Mesenchymal stem cell (in vitro differentiated cells and primary cell): ENCODE measurements around the gene ACKR3. TPM values are rescaled to one million over a fixed set of nuclear protein-coding genes. Genes with fewer than 3 reads are reported as not detected.

Experiments used
- DNase-seq: peaks from one replicate; pipeline ENCODE4 v3.0.0-alpha.2; 2013
- H2AFZ ChIP-seq: one replicate; pipeline ENCODE4 v1.6.1; 2013; ENCODE audit warnings: low read depth, mild to moderate bottlenecking, control low read depth, inconsistent platforms, low read length, moderate library complexity
- H2AK5ac ChIP-seq: 2 replicates; pipeline ENCODE4 v1.6.1; 2013; ENCODE audit warnings: low read length, moderate library complexity, mild to moderate bottlenecking, inconsistent platforms; ENCODE audit not compliant: severe bottlenecking
- H2BK120ac ChIP-seq: one replicate; pipeline ENCODE4 v1.6.1; 2013; ENCODE audit warnings: low read depth, mild to moderate bottlenecking, inconsistent platforms, low read length, moderate library complexity
- H2BK12ac ChIP-seq, 2 experiments: one replicate each; pipeline ENCODE4 v1.6.1; 2013; ENCODE audit warnings: inconsistent platforms in 2 of 2, low read length in 2 of 2, mild to moderate bottlenecking in 2 of 2, moderate library complexity in 2 of 2, control low read depth in 1 of 2
- H2BK15ac ChIP-seq: one replicate; pipeline ENCODE4 v1.6.1; 2013; ENCODE audit warnings: mild to moderate bottlenecking, low read depth, inconsistent platforms; ENCODE audit not compliant: poor library complexity, severe bottlenecking
- H2BK5ac ChIP-seq: 2 replicates; pipeline ENCODE4 v1.6.1; 2013; ENCODE audit warnings: low read depth, mild to moderate bottlenecking, low read length, control low read depth, inconsistent platforms; ENCODE audit not compliant: poor library complexity, severe bottlenecking
- H3K14ac ChIP-seq, 2 experiments: one replicate each; pipeline ENCODE4 v1.6.1; 2013; ENCODE audit warnings: inconsistent platforms in 2 of 2, low read length in 2 of 2, control low read depth in 1 of 2, mild to moderate bottlenecking in 1 of 2, moderate library complexity in 1 of 2
- H3K18ac ChIP-seq, 2 experiments: one replicate each; pipeline ENCODE4 v1.6.1; 2013; ENCODE audit warnings: inconsistent platforms in 2 of 2, low read length in 2 of 2, control low read depth in 1 of 2, low read depth in 1 of 2, mild to moderate bottlenecking in 1 of 2
- H3K23ac ChIP-seq, 2 experiments: one replicate each; pipeline ENCODE4 v1.6.1; 2013; ENCODE audit warnings: inconsistent platforms in 2 of 2, low read length in 2 of 2, mild to moderate bottlenecking in 2 of 2, moderate library complexity in 2 of 2, control low read depth in 1 of 2
- H3K27ac ChIP-seq: 2 replicates; pipeline ENCODE4 v1.5.1; 2013; ENCODE audit warnings: mild to moderate bottlenecking, moderate library complexity, low read length, control low read depth, inconsistent platforms; ENCODE audit not compliant: poor library complexity, severe bottlenecking
- H3K27me3 ChIP-seq, 2 experiments: 2 replicates each; pipeline versions ENCODE4 v1.6.1 to v1.7.0; 2013; ENCODE audit warnings: low read length in 2 of 2, mild to moderate bottlenecking in 2 of 2, moderate library complexity in 2 of 2, control low read depth in 1 of 2, inconsistent platforms in 1 of 2; ENCODE audit not compliant: control insufficient read depth in 1 of 2, insufficient read depth in 1 of 2
- H3K36me3 ChIP-seq, 2 experiments: 2 replicates each; pipeline versions ENCODE4 v1.6.1 to v1.7.0; 2013; ENCODE audit warnings: low read length in 2 of 2, control low read depth in 1 of 2, inconsistent platforms in 1 of 2, low read depth in 1 of 2, mild to moderate bottlenecking in 1 of 2; ENCODE audit not compliant: insufficient read depth in 2 of 2, control insufficient read depth in 1 of 2
- H3K4ac ChIP-seq, 2 experiments: one replicate each; pipeline ENCODE4 v1.6.1; 2013; ENCODE audit warnings: inconsistent platforms in 2 of 2, low read length in 2 of 2, mild to moderate bottlenecking in 2 of 2, moderate library complexity in 2 of 2, control low read depth in 1 of 2, low read depth in 1 of 2
- H3K4me1 ChIP-seq: 2 replicates; pipeline ENCODE4 v1.6.1; 2013; ENCODE audit warnings: low read depth, low read length, control low read depth; ENCODE audit not compliant: control insufficient read depth, insufficient read depth
- H3K4me2 ChIP-seq: 2 replicates; pipeline ENCODE4 v1.6.1; 2013; ENCODE audit warnings: low read length, mild to moderate bottlenecking, inconsistent platforms; ENCODE audit not compliant: poor library complexity, severe bottlenecking
- H3K4me3 ChIP-seq, 2 experiments: 2 replicates each; pipeline versions ENCODE4 v1.5.1 to v1.7.0; 2013; ENCODE audit warnings: low read length in 2 of 2, mild to moderate bottlenecking in 2 of 2, control low read depth in 1 of 2, low read depth in 1 of 2; ENCODE audit not compliant: insufficient read depth in 1 of 2
- H3K79me1 ChIP-seq: replicated peaks from 2 replicates; pipeline ENCODE4 v1.6.1; 2013; ENCODE audit warnings: mild to moderate bottlenecking, control low read depth, low read length, inconsistent platforms; ENCODE audit not compliant: poor library complexity, severe bottlenecking
- H3K9ac ChIP-seq: 2 replicates; pipeline ENCODE4 v1.7.0; 2013; ENCODE audit warnings: mild to moderate bottlenecking, low read length, moderate library complexity
- H3K9me3 ChIP-seq: 2 replicates; pipeline ENCODE4 v1.7.0; 2013; ENCODE audit warnings: mild to moderate bottlenecking, low read length; ENCODE audit not compliant: control insufficient read depth
- H4K8ac ChIP-seq: one replicate; pipeline ENCODE4 v1.6.1; 2013; ENCODE audit warnings: inconsistent platforms, mild to moderate bottlenecking, low read length, moderate library complexity
- H4K91ac ChIP-seq: one replicate; pipeline ENCODE4 v1.6.1; 2013; ENCODE audit warnings: mild to moderate bottlenecking, low read length, inconsistent platforms
- WGBS: methylation state at CpG from one replicate; pipeline ENCODE4 v1.1.7; 2013; ENCODE audit warnings: mixed read lengths; 5-methylcytosine and 5-hydroxymethylcytosine counted together
- polyA plus RNA-seq, 2 experiments: library from polyadenylated mRNA; stranded (reverse); fragments of 200-250 nt; gene quantifications; one replicate each; pipeline ENCODE4 v1.2.3, GENCODE V29; 2013

ACKR3 gene
- polyA plus RNA-seq (2013, experiment 1 of 2): 40.4 TPM
- polyA plus RNA-seq (2013, experiment 2 of 2): 43.3 TPM

- H3K4ac ChIP-seq: no peak within 1 kb of the TSS
- H3K27ac ChIP-seq: no peak within 1 kb of the TSS
- H2AK5ac ChIP-seq: no peak within 1 kb of the TSS
- 1% methylated on average over 10 of the region's 10 CpGs for WGBS
- no peaks in the 10 kb centered on the region for H3K9me3 ChIP-seq
- peak within 1 kb of the TSS; percentile 93 for H3K9ac ChIP-seq
- no peak within 1 kb of the TSS for H2BK120ac ChIP-seq
- H4K8ac ChIP-seq: no peak within 1 kb of the TSS
- H3K79me1 ChIP-seq: no peaks in the 10 kb centered on the region
- H2AFZ ChIP-seq: no peak within 1 kb of the TSS
- peak within 1 kb of the TSS; percentile 17 to 93 for H3K4me3 ChIP-seq
- DNase-seq: peak; percentile 93
- peak within 1 kb of the TSS in 1 of 2 experiments; percentile 18 for H3K18ac ChIP-seq
- no peak within 1 kb of the TSS for H2BK5ac ChIP-seq
- peak within 1 kb of the TSS; percentile 93 for H3K4me2 ChIP-seq
- no peak within 1 kb of the TSS for H2BK15ac ChIP-seq
- H3K27me3 ChIP-seq: peaks cover 13 to 65% of the 10 kb centered on the region in 2 experiments
- peaks cover 14% of the 10 kb centered on the region for H3K4me1 ChIP-seq
- H3K14ac ChIP-seq: no peak within 1 kb of the TSS
- no peak within 1 kb of the TSS for H3K23ac ChIP-seq
- peaks cover 0 to 4% of the 10 kb centered on the region in 2 experiments for H3K36me3 ChIP-seq
- H2BK12ac ChIP-seq: no peak within 1 kb of the TSS
- no peak within 1 kb of the TSS for H4K91ac ChIP-seq
Measured at GRCh38 chr2:236569573-236569973, at the start of gene ACKR3. TSS of gene ACKR3 (plus strand) at chr2:236569825. CDS start at chr2:236580466, 10,641 bp downstream.

GRCh38 chr2:236521556-236521955, 48.1 kb upstream of the ACKR3 start:
- no peaks in the 10 kb centered on the region for H3K79me1 ChIP-seq
- no peak overlapping the region for H3K9ac ChIP-seq
- H2BK15ac ChIP-seq: no peak overlapping the region
- peaks cover 2% of the 10 kb centered on the region for H3K4me1 ChIP-seq
- H3K14ac ChIP-seq: no peak overlapping the region
- H3K27me3 ChIP-seq: peaks cover 18 to 21% of the 10 kb centered on the region in 2 experiments
- H3K23ac ChIP-seq: no peak overlapping the region
- H3K4me3 ChIP-seq: no peak overlapping the region
- no peak overlapping the region for H3K4ac ChIP-seq
- H4K91ac ChIP-seq: no peak overlapping the region
- no peaks in the 10 kb centered on the region for H3K36me3 ChIP-seq
- no peaks in the 10 kb centered on the region for H3K9me3 ChIP-seq
- DNase-seq: no peak
- no peak overlapping the region for H2BK120ac ChIP-seq
- H4K8ac ChIP-seq: no peak overlapping the region
- H2BK5ac ChIP-seq: no peak overlapping the region
- H2AFZ ChIP-seq: no peak overlapping the region
- H3K27ac ChIP-seq: no peak overlapping the region
- H2AK5ac ChIP-seq: no peak overlapping the region
- no peak overlapping the region for H3K18ac ChIP-seq
- no peak overlapping the region for H2BK12ac ChIP-seq
- no peak overlapping the region for H3K4me2 ChIP-seq

- Histone ChIP-seq H3K14ac (no peak overlapping the region), H3K23ac (no peak overlapping the region), H2BK5ac (no peak overlapping the region), H2AFZ (no peak overlapping the region), H3K4me2 (no peak overlapping the region), H4K91ac (no peak overlapping the region), H3K4me3 (no peak overlapping the region), H2AK5ac (no peak overlapping the region), H3K79me1 (no peaks in the 10 kb centered on the region), H3K27ac (no peak overlapping the region), H2BK15ac (no peak overlapping the region), H3K9me3 (no peaks in the 10 kb centered on the region), H4K8ac (no peak overlapping the region), H2BK12ac (no peak overlapping the region), H3K36me3 (no peaks in the 10 kb centered on the region), H3K9ac (no peak overlapping the region), H3K18ac (no peak overlapping the region), H3K4ac (no peak overlapping the region), H3K4me1 (peaks cover 2% of the 10 kb centered on the region), H3K27me3 (peaks cover 18 to 22% of the 10 kb centered on the region in 2 experiments), H2BK120ac (no peak overlapping the region)
- no peak for DNase-seq
Measured at GRCh38 chr2:236523249-236523648, 46.4 kb upstream of the ACKR3 start.

- Histone ChIP-seq H3K18ac (no peak overlapping the region), H2AFZ (no peak overlapping the region), H3K27ac (no peak overlapping the region), H3K4ac (no peak overlapping the region), H3K9ac (no peak overlapping the region), H3K23ac (no peak overlapping the region), H4K8ac (no peak overlapping the region), H3K79me1 (no peaks in the 10 kb centered on the region), H3K36me3 (no peaks in the 10 kb centered on the region), H3K27me3 (peaks cover 8 to 17% of the 10 kb centered on the region in 2 experiments), H3K4me1 (no peaks in the 10 kb centered on the region), H3K9me3 (no peaks in the 10 kb centered on the region), H3K14ac (no peak overlapping the region), H2AK5ac (no peak overlapping the region), H2BK12ac (no peak overlapping the region), H2BK120ac (no peak overlapping the region), H3K4me3 (no peak overlapping the region), H3K4me2 (no peak overlapping the region), H4K91ac (no peak overlapping the region), H2BK5ac (no peak overlapping the region), H2BK15ac (no peak overlapping the region)
- DNase-seq: peak; percentile 29
- 71% methylated on average over 5 of the region's 8 CpGs for WGBS
Measured at GRCh38 chr2:236525411-236525997, 44.1 kb upstream of the ACKR3 start.
